ENCODE measurements around the gene PRPSAP2.

DNA sequence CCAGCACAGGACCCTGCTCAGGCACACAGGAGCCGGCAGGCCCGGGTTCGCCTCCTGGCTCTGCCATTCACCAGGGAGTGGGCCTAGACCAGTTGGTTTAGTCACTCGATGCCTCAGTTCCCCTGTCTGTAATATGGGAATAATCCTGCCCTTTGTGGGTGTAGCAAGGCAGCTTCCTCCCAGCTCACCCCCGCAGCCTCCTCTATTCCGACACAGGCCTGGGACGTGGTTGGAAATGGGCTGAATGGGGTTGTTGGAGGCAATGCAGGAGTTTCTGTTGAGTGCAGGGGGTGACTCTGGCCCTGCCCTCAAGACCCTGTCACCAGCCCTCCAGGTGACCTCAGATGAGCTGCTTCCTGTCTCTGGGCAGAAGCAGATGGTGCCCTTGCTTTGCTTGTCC is 113.9 kb downstream of the PRPSAP2 start:
- TF ChIP-seq, protein P1, sequence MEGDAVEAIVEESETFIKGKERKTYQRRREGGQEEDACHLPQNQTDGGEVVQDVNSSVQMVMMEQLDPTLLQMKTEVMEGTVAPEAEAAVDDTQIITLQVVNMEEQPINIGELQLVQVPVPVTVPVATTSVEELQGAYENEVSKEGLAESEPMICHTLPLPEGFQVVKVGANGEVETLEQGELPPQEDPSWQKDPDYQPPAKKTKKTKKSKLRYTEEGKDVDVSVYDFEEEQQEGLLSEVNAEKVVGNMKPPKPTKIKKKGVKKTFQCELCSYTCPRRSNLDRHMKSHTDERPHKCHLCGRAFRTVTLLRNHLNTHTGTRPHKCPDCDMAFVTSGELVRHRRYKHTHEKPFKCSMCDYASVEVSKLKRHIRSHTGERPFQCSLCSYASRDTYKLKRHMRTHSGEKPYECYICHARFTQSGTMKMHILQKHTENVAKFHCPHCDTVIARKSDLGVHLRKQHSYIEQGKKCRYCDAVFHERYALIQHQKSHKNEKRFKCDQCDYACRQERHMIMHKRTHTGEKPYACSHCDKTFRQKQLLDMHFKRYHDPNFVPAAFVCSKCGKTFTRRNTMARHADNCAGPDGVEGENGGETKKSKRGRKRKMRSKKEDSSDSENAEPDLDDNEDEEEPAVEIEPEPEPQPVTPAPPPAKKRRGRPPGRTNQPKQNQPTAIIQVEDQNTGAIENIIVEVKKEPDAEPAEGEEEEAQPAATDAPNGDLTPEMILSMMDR (IDR thresholded peaks at IDR 0.05; ENCODE audit: low read depth, low read length): no peak
- TF ChIP-seq EZH2phosphoT487 (IDR thresholded peaks at IDR 0.05; ENCODE audit: low read depth): no peak

All from OCI-LY3 (cell line).